ENCODE results near the gene MUC3A.
"Not testable (repeated sequence)": the region's sequence is repeated elsewhere in the genome, so short reads cannot be mapped to it uniquely, and the experiment has no call there.

MUC3A gene

GRCh38 chr7:100935381-100935780, 14.0 kb upstream of the MUC3A start:
- not testable (repeated sequence) for DNase-seq; H2AFZ ChIP-seq (ENCODE audit: low read depth, low read length); H2BK12ac ChIP-seq (ENCODE audit: low read length in 2 of 2); H3K36me3 ChIP-seq (ENCODE audit: control insufficient read depth in 1 of 2, insufficient read depth in 2 of 2, low read depth in 1 of 2, low read length in 2 of 2); H3K4me1 ChIP-seq (ENCODE audit: control insufficient read depth, insufficient read depth, low read depth, low read length); H2BK15ac ChIP-seq (ENCODE audit: low read depth, poor library complexity, severe bottlenecking); H3K27me3 ChIP-seq (ENCODE audit: control insufficient read depth in 1 of 2, insufficient read depth in 1 of 2, low read length in 2 of 2); H3K4me2 ChIP-seq (ENCODE audit: low read length, poor library complexity, severe bottlenecking); H3K18ac ChIP-seq (ENCODE audit: low read depth in 1 of 2, low read length in 2 of 2); H3K9me3 ChIP-seq (ENCODE audit: control insufficient read depth, low read length); H2BK120ac ChIP-seq (ENCODE audit: low read depth, low read length); H4K8ac ChIP-seq (ENCODE audit: low read length); H3K9ac ChIP-seq (ENCODE audit: low read length); H2AK5ac ChIP-seq (ENCODE audit: low read length, severe bottlenecking); H3K4ac ChIP-seq (ENCODE audit: low read depth in 1 of 2, low read length in 2 of 2); H3K14ac ChIP-seq (ENCODE audit: low read length in 2 of 2); H3K23ac ChIP-seq (ENCODE audit: low read length in 2 of 2); H3K79me1 ChIP-seq (replicated peaks; ENCODE audit: low read length, poor library complexity, severe bottlenecking); H4K91ac ChIP-seq (ENCODE audit: low read length); H2BK5ac ChIP-seq (ENCODE audit: low read depth, low read length, poor library complexity, severe bottlenecking); H3K4me3 ChIP-seq (ENCODE audit: insufficient read depth in 1 of 2, low read depth in 1 of 2, low read length in 2 of 2); H3K27ac ChIP-seq (ENCODE audit: low read length, poor library complexity, severe bottlenecking)
- whole genome bisulfite sequencing, result 63% methylated on average over 1 of the region's 2 CpGs

- H2BK12ac ChIP-seq (ENCODE audit: low read length in 2 of 2); H3K36me3 ChIP-seq (ENCODE audit: control insufficient read depth in 1 of 2, insufficient read depth in 2 of 2, low read depth in 1 of 2, low read length in 2 of 2); H3K23ac ChIP-seq (ENCODE audit: low read length in 2 of 2); H2AK5ac ChIP-seq (ENCODE audit: low read length, severe bottlenecking); H2BK5ac ChIP-seq (ENCODE audit: low read depth, low read length, poor library complexity, severe bottlenecking); H2AFZ ChIP-seq (ENCODE audit: low read depth, low read length); H3K4me1 ChIP-seq (ENCODE audit: control insufficient read depth, insufficient read depth, low read depth, low read length); H2BK120ac ChIP-seq (ENCODE audit: low read depth, low read length); DNase-seq; H3K14ac ChIP-seq (ENCODE audit: low read length in 2 of 2); H4K8ac ChIP-seq (ENCODE audit: low read length); H3K9me3 ChIP-seq (ENCODE audit: control insufficient read depth, low read length); H2BK15ac ChIP-seq (ENCODE audit: low read depth, poor library complexity, severe bottlenecking); H3K79me1 ChIP-seq (replicated peaks; ENCODE audit: low read length, poor library complexity, severe bottlenecking); H3K27me3 ChIP-seq (ENCODE audit: control insufficient read depth in 1 of 2, insufficient read depth in 1 of 2, low read length in 2 of 2); H3K27ac ChIP-seq (ENCODE audit: low read length, poor library complexity, severe bottlenecking); H3K4me3 ChIP-seq (ENCODE audit: insufficient read depth in 1 of 2, low read depth in 1 of 2, low read length in 2 of 2); H3K4ac ChIP-seq (ENCODE audit: low read depth in 1 of 2, low read length in 2 of 2); H3K18ac ChIP-seq (ENCODE audit: low read depth in 1 of 2, low read length in 2 of 2); H3K4me2 ChIP-seq (ENCODE audit: low read length, poor library complexity, severe bottlenecking); H4K91ac ChIP-seq (ENCODE audit: low read length); H3K9ac ChIP-seq (ENCODE audit: low read length): not testable (repeated sequence)
- WGBS, result 84% methylated on average over 5 of the region's 7 CpGs
These were observed 13.2 kb upstream of the MUC3A start for GRCh38 chr7:100936167-100936566.

DNA sequence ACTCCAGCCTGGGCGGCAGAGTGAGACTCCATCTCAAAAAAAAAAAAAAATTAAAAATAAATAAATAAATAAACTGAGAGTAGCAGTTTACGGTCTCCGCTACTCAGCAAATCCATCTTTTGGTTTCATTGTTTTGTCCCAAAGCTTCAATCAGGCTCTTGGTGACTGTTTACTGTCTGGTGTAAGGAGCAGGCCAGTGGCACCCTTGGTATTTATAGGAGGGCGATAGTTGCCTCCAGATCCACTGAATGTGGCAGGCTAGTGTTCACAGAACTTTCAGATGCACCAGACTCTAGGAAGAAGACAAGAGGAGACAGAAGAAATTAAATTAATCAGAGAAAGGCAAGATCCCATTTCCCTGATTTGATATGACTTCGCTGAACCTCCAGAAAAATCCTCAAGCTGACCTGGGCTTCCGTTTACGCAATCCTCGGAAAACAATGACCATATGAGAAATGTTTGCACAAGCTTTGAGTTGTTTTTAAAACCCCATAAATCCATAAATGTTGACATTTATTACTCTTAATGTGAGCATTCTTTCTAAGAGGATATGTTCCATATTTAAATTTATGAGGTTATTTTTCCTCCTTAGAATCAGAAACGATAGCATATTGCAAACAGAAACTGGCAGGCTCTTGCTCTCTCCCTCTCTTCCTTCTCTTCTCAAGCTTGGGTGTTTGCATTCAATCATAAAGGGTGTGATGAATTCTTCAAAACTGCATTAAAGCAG, 7.1 kb upstream of the MUC3A start:
- no peak overlapping the region for H3K4me2 ChIP-seq (ENCODE audit: low read length, poor library complexity, severe bottlenecking)
- H2AK5ac ChIP-seq (ENCODE audit: low read length, severe bottlenecking), result no peak overlapping the region
- H4K91ac ChIP-seq (ENCODE audit: low read length), result no peak overlapping the region
- no peaks in the 10 kb centered on the region for H3K9me3 ChIP-seq (ENCODE audit: control insufficient read depth, low read length)
- H3K4me1 ChIP-seq (ENCODE audit: control insufficient read depth, insufficient read depth, low read depth, low read length), result no peaks in the 10 kb centered on the region
- H3K27me3 ChIP-seq (ENCODE audit: control insufficient read depth in 1 of 2, insufficient read depth in 1 of 2, low read length in 2 of 2), result peaks cover 0 to 25% of the 10 kb centered on the region in 2 experiments
- no peak overlapping the region for H2BK12ac ChIP-seq (ENCODE audit: low read length in 2 of 2)
- 89% methylated on average over 8 of the region's 9 CpGs for WGBS
- H4K8ac ChIP-seq (ENCODE audit: low read length), result no peak overlapping the region
- DNase-seq, result no peak
- H3K27ac ChIP-seq (ENCODE audit: low read length, poor library complexity, severe bottlenecking), result no peak overlapping the region
- H3K79me1 ChIP-seq (replicated peaks; ENCODE audit: low read length, poor library complexity, severe bottlenecking), result no peaks in the 10 kb centered on the region
- H3K23ac ChIP-seq (ENCODE audit: low read length in 2 of 2), result no peak overlapping the region
- H2BK15ac ChIP-seq (ENCODE audit: low read depth, poor library complexity, severe bottlenecking), result no peak overlapping the region
- H3K4me3 ChIP-seq (ENCODE audit: insufficient read depth in 1 of 2, low read depth in 1 of 2, low read length in 2 of 2), result no peak overlapping the region
- H2AFZ ChIP-seq (ENCODE audit: low read depth, low read length), result no peak overlapping the region
- no peaks in the 10 kb centered on the region for H3K36me3 ChIP-seq (ENCODE audit: control insufficient read depth in 1 of 2, insufficient read depth in 2 of 2, low read depth in 1 of 2, low read length in 2 of 2)
- no peak overlapping the region for H3K14ac ChIP-seq (ENCODE audit: low read length in 2 of 2)
- H3K4ac ChIP-seq (ENCODE audit: low read depth in 1 of 2, low read length in 2 of 2), result no peak overlapping the region
- H2BK120ac ChIP-seq (ENCODE audit: low read depth, low read length), result no peak overlapping the region
- H3K9ac ChIP-seq (ENCODE audit: low read length), result no peak overlapping the region
- H2BK5ac ChIP-seq (ENCODE audit: low read depth, low read length, poor library complexity, severe bottlenecking), result no peak overlapping the region
- H3K18ac ChIP-seq (ENCODE audit: low read depth in 1 of 2, low read length in 2 of 2), result no peak overlapping the region

GRCh38 chr7:100943693-100944092, 5.6 kb upstream of the MUC3A start:
- H2AFZ ChIP-seq (ENCODE audit: low read depth, low read length), result no peak overlapping the region
- H3K27me3 ChIP-seq (ENCODE audit: control insufficient read depth in 1 of 2, insufficient read depth in 1 of 2, low read length in 2 of 2), result peaks cover 0 to 26% of the 10 kb centered on the region in 2 experiments
- H2BK15ac ChIP-seq (ENCODE audit: low read depth, poor library complexity, severe bottlenecking), result no peak overlapping the region
- DNase-seq, result no peak
- H4K91ac ChIP-seq (ENCODE audit: low read length), result no peak overlapping the region
- no peaks in the 10 kb centered on the region for H3K79me1 ChIP-seq (replicated peaks; ENCODE audit: low read length, poor library complexity, severe bottlenecking)
- H3K23ac ChIP-seq (ENCODE audit: low read length in 2 of 2), result no peak overlapping the region
- H3K9me3 ChIP-seq (ENCODE audit: control insufficient read depth, low read length), result no peaks in the 10 kb centered on the region
- no peak overlapping the region for H3K4me2 ChIP-seq (ENCODE audit: low read length, poor library complexity, severe bottlenecking)
- H4K8ac ChIP-seq (ENCODE audit: low read length), result no peak overlapping the region
- H3K27ac ChIP-seq (ENCODE audit: low read length, poor library complexity, severe bottlenecking), result no peak overlapping the region
- H2BK120ac ChIP-seq (ENCODE audit: low read depth, low read length), result no peak overlapping the region
- no peak overlapping the region for H3K4me3 ChIP-seq (ENCODE audit: insufficient read depth in 1 of 2, low read depth in 1 of 2, low read length in 2 of 2)
- H3K9ac ChIP-seq (ENCODE audit: low read length), result no peak overlapping the region
- H3K4ac ChIP-seq (ENCODE audit: low read depth in 1 of 2, low read length in 2 of 2), result no peak overlapping the region
- no peak overlapping the region for H3K18ac ChIP-seq (ENCODE audit: low read depth in 1 of 2, low read length in 2 of 2)
- H2BK5ac ChIP-seq (ENCODE audit: low read depth, low read length, poor library complexity, severe bottlenecking), result no peak overlapping the region
- no peak overlapping the region for H3K14ac ChIP-seq (ENCODE audit: low read length in 2 of 2)
- H3K36me3 ChIP-seq (ENCODE audit: control insufficient read depth in 1 of 2, insufficient read depth in 2 of 2, low read depth in 1 of 2, low read length in 2 of 2), result no peaks in the 10 kb centered on the region
- WGBS, result 74% methylated on average over 5 of the region's 5 CpGs
- no peak overlapping the region for H2AK5ac ChIP-seq (ENCODE audit: low read length, severe bottlenecking)
- H2BK12ac ChIP-seq (ENCODE audit: low read length in 2 of 2), result no peak overlapping the region
- H3K4me1 ChIP-seq (ENCODE audit: control insufficient read depth, insufficient read depth, low read depth, low read length), result no peaks in the 10 kb centered on the region

Measured in mesenchymal stem cell (in vitro differentiated cells and primary cell).